ENCODE data around the gene RER1.
A peak's percentile ranks its signal among the peaks of the same experiment; 100 is the strongest.

RER1 gene

DNA sequence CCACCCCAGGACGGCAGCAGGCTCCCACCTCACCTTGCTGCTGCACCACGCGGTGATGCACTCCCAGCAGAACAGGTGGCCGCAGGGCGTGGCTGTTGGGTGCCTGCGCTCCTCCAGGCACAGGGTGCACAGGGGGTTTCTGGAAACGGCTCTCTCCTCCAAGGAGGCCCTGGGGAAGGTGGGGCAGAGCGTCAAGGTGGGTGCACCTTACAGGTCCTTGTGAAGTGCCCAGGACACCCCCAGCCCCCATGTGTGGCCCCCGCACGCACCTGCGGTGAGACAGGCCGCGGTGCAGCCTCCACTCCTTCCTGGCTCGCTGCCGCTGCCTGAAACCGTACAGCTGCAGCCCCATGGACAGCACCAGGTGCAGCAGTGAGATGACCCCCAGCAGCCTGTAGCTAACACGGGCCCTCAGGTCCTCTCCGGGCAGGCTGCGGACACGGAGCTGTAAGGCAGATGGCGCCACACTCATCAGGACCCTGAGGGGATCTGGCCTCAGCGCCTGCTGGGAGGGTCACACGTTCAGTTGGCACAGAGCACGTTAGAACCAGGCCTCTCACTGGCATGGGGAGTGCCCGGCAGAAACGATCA lies 14.9 kb downstream of the RER1 start:
- TF ChIP-seq, protein P1, sequence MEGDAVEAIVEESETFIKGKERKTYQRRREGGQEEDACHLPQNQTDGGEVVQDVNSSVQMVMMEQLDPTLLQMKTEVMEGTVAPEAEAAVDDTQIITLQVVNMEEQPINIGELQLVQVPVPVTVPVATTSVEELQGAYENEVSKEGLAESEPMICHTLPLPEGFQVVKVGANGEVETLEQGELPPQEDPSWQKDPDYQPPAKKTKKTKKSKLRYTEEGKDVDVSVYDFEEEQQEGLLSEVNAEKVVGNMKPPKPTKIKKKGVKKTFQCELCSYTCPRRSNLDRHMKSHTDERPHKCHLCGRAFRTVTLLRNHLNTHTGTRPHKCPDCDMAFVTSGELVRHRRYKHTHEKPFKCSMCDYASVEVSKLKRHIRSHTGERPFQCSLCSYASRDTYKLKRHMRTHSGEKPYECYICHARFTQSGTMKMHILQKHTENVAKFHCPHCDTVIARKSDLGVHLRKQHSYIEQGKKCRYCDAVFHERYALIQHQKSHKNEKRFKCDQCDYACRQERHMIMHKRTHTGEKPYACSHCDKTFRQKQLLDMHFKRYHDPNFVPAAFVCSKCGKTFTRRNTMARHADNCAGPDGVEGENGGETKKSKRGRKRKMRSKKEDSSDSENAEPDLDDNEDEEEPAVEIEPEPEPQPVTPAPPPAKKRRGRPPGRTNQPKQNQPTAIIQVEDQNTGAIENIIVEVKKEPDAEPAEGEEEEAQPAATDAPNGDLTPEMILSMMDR (IDR thresholded peaks at IDR 0.05): no peak
- peaks cover 6% of the 10 kb centered on the region for H3K4me1 Mint-ChIP-seq
- peaks cover 32% of the 10 kb centered on the region for H3K36me3 Mint-ChIP-seq (ENCODE audit: low read depth)
- peak overlapping the region; percentile 22 for H3K27ac Mint-ChIP-seq
- no peak for DNase-seq
- H3K4me3 Mint-ChIP-seq: no peak overlapping the region
- no peaks in the 10 kb centered on the region for H3K27me3 Mint-ChIP-seq (ENCODE audit: low read depth, poor library complexity)
- H3K9me3 Mint-ChIP-seq: no peaks in the 10 kb centered on the region

DNA sequence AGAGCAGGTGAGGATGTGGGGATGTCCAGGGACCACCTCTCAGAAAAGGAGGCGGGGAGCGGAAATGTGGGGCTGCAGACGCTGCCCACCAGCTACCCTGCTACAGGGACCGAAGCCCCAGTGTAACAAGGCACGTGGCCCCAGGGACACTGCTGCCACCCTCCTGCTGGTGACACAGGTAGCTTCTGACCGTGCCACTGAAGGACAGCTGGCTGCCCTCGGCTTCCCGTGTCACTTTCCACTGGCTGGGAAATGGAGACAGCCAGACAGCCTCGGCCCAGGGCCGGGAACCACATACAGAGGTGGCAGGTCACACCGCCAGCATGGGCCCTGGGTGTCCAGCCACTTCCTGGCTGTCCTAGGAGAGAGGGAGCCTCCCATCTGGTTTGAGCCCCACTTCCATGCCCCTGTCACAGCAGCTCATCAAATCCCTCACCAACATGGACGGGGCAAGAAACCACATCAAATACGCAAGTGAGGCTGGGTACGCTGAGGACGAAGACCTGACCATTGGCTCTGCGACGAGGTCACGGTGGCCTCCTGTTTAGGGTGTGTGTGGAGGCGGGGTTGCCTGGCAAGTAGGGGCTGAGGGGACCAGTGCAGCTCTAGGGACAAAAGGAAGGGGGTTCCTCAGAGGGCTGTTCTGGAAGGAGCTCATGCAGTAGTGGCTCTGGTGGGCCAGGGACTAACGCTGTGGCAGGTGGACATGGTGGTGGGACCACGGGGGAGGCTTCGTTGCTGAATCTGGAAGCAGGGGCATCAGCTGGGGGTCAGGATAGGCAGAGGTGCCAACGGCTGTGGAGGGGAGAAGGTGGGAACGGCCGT lies 15.7 kb downstream of the RER1 start:
- Mint-ChIP-seq H3K4me3 (no peak overlapping the region), H3K27me3 (ENCODE audit: low read depth, poor library complexity) (no peaks in the 10 kb centered on the region), H3K36me3 (ENCODE audit: low read depth) (peaks cover 24% of the 10 kb centered on the region), H3K9me3 (no peaks in the 10 kb centered on the region), H3K4me1 (peaks cover 6% of the 10 kb centered on the region), H3K27ac (no peak overlapping the region)
- TF ChIP-seq, protein P1 (IDR thresholded peaks at IDR 0.05): no peak
- DNase-seq: no peak

DNA sequence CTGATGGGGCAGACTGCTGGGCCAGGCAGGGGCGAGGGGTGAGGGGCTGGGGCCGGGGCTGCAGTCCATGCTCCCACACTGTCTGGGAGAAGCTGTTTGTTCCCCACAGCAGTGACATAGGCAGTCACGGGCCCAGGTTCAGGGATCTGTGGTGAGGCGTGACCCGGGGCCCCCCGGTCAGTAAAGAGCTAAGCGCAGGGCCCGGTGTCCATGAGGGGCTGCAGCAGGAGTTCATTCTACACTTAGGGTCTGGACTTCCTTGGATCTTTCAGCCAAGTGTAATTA lies 16.3 kb downstream of the RER1 start:
- Mint-ChIP-seq H3K36me3 (ENCODE audit: low read depth) (peaks cover 22% of the 10 kb centered on the region), H3K27me3 (ENCODE audit: low read depth, poor library complexity) (no peaks in the 10 kb centered on the region), H3K9me3 (no peaks in the 10 kb centered on the region), H3K4me3 (no peak overlapping the region), H3K27ac (no peak overlapping the region), H3K4me1 (peaks cover 6% of the 10 kb centered on the region)
- TF ChIP-seq, protein P1 (IDR thresholded peaks at IDR 0.05): no peak
- no peak for DNase-seq

DNA sequence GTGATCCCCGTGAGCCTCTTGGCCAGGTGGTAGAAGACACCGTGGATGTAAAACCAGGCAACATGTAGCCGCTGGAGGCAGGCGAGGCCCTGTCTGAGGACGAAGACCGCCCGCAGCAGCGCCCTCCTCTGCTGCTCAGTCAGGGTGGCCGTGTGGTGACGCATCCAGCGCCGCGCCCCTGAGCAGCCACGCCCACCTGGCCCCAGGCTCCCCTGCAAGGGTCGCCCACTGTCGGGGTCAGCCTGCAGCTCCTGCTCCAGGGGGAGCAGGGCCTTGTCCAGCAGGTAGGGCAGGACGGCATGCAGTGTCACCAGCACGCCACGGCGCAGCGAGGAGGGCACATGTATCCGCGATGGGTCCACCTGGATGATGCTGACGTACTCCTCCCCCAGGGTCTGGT lies 16.8 kb downstream of the RER1 start:
- H3K9me3 Mint-ChIP-seq: no peaks in the 10 kb centered on the region
- no peak for DNase-seq
- peaks cover 19% of the 10 kb centered on the region for H3K36me3 Mint-ChIP-seq (ENCODE audit: low read depth)
- H3K4me3 Mint-ChIP-seq: no peak overlapping the region
- TF ChIP-seq, protein P1 (IDR thresholded peaks at IDR 0.05): no peak
- peaks cover 6% of the 10 kb centered on the region for H3K4me1 Mint-ChIP-seq
- no peaks in the 10 kb centered on the region for H3K27me3 Mint-ChIP-seq (ENCODE audit: low read depth, poor library complexity)
- H3K27ac Mint-ChIP-seq: no peak overlapping the region

DNA sequence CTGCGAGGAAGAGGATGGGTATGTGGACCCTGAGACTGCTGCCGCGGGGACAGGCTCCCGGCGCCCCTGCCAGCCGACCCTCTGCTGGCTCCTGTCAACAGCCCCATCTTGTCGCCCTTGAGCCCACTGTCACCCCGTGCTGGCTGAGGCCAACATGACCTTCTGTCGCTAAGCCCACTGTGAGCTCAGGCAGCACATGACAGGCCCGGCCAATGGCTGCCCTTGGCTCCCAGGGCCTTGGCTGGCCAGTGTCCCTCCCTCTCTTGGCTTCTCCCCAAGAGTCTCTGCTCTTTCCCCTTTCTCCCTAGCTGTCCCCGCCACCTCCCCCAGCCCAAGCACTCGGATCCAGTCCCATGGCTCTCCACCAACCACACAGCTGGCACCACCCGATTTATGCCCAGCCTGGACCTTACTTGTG lies 17.2 kb downstream of the RER1 start:
- TF ChIP-seq, protein P1 (IDR thresholded peaks at IDR 0.05): no peak
- Mint-ChIP-seq H3K27ac (peak overlapping the region; percentile 87), H3K9me3 (no peaks in the 10 kb centered on the region), H3K36me3 (ENCODE audit: low read depth) (peaks cover 19% of the 10 kb centered on the region), H3K4me1 (peaks cover 8% of the 10 kb centered on the region), H3K27me3 (ENCODE audit: low read depth, poor library complexity) (no peaks in the 10 kb centered on the region), H3K4me3 (no peak overlapping the region)
- no peak for DNase-seq

DNA sequence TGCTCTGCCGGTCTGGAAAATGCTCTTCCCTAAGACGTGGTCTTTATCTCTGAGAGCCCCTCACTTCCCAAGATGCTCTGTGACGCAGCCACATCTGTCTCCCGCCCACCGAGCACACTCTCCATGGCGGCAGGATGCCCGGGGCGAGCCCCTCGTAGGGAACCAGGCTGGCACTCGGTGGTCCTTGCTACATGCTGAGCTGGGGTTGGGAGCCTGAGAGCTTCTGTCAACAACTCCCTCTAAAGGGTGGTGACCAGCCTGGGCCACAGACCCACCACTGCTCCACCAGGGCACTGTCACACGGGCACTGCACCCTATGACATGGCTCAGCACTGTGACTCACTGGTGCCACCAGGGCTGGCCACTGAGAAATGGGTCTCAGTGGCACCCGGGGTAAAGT lies 18.1 kb downstream of the RER1 start:
- no peaks in the 10 kb centered on the region for H3K9me3 Mint-ChIP-seq
- H3K36me3 Mint-ChIP-seq (ENCODE audit: low read depth): peaks cover 19% of the 10 kb centered on the region
- peaks cover 16% of the 10 kb centered on the region for H3K4me1 Mint-ChIP-seq
- H3K27ac Mint-ChIP-seq: no peak overlapping the region
- TF ChIP-seq, protein P1 (IDR thresholded peaks at IDR 0.05): no peak
- H3K4me3 Mint-ChIP-seq: no peak overlapping the region
- peaks cover 3% of the 10 kb centered on the region for H3K27me3 Mint-ChIP-seq (ENCODE audit: low read depth, poor library complexity)
- DNase-seq: no peak
